Measurements from ENCODE around the gene ERC2. TPM values are rescaled to one million over a fixed set of nuclear protein-coding genes. Genes with fewer than 3 reads are reported as not detected.

ERC2 gene
- total RNA-seq, 2 donors from 2014 or later, result 0.21 to 0.30 TPM

DNA sequence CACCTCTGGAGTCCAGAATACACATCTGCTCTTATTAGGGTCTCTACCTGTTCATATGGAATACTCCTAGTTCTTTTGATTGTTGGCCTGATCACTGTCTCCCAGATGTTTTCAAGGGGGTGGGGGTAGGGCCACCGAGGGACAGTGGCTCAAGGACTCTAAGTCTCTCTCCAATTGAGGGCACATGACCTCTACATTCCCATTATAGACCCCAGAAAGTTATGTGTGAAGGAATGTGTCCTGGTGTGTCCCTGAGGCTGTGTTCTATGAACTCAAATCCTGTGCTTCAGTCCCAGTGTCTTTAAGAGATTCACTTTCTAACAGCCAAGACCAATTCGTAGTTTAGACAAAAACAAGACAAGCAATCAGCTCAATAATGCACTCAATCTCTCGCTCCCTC lies 357.4 kb downstream of the ERC2 start:
- TF ChIP-seq, protein P1, sequence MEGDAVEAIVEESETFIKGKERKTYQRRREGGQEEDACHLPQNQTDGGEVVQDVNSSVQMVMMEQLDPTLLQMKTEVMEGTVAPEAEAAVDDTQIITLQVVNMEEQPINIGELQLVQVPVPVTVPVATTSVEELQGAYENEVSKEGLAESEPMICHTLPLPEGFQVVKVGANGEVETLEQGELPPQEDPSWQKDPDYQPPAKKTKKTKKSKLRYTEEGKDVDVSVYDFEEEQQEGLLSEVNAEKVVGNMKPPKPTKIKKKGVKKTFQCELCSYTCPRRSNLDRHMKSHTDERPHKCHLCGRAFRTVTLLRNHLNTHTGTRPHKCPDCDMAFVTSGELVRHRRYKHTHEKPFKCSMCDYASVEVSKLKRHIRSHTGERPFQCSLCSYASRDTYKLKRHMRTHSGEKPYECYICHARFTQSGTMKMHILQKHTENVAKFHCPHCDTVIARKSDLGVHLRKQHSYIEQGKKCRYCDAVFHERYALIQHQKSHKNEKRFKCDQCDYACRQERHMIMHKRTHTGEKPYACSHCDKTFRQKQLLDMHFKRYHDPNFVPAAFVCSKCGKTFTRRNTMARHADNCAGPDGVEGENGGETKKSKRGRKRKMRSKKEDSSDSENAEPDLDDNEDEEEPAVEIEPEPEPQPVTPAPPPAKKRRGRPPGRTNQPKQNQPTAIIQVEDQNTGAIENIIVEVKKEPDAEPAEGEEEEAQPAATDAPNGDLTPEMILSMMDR (IDR thresholded peaks at IDR 0.05), result no peak
- no peaks in the 10 kb centered on the region for H3K9me3 ChIP-seq
- no peak overlapping the region for H3K27ac ChIP-seq

DNA sequence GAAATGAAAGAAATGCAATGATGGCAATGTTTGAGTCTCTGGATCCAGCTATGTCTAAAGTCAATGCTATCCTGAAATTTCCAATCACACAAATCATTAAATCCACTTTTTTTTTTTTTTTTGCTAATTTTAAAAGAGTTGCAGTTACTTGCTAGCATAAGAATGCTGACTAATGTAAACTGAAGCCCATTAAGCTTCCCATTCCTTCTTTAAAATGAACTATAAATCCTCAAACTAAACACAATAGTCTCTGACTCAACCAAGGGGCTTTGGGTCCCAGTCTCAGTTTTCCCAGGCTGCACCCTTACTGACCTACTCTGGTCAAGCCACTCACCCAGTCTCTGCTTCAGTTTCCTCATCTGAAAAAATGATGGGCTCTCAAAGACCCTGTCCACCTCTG lies 361.1 kb downstream of the ERC2 start:
- Histone ChIP-seq H3K4me3 (no peak overlapping the region), H3K36me3 (no peaks in the 10 kb centered on the region), H3K9me3 (no peaks in the 10 kb centered on the region), H3K4me1 (no peaks in the 10 kb centered on the region), H3K27ac (no peak overlapping the region), H3K27me3 (no peaks in the 10 kb centered on the region), H3K9ac (ENCODE audit: low read depth in 2 of 2, low read length in 2 of 2) (no peak overlapping the region)
- TF ChIP-seq, protein P1 (IDR thresholded peaks at IDR 0.05), result no peak
- DNase-seq, result no peak
- intact Hi-C loops (cut with DNase I), result no loop called here

More for the DNA sequence above, 357.4 kb downstream of the ERC2 start:
- intact Hi-C loops (cut with DNase I), result no loop called here
- no peaks in the 10 kb centered on the region for H3K4me1 ChIP-seq
- no peak overlapping the region for H3K9ac ChIP-seq (ENCODE audit: low read depth in 2 of 2, low read length in 2 of 2)
- H3K4me3 ChIP-seq, result no peak overlapping the region
- no peak for DNase-seq
- H3K27me3 ChIP-seq, result no peaks in the 10 kb centered on the region
- no peaks in the 10 kb centered on the region for H3K36me3 ChIP-seq

- Histone ChIP-seq H3K9ac (ENCODE audit: low read depth in 2 of 2, low read length in 2 of 2) (no peak overlapping the region), H3K27ac (no peak overlapping the region), H3K9me3 (no peaks in the 10 kb centered on the region), H3K36me3 (no peaks in the 10 kb centered on the region), H3K4me1 (no peaks in the 10 kb centered on the region), H3K27me3 (no peaks in the 10 kb centered on the region), H3K4me3 (no peak overlapping the region)
- TF ChIP-seq, protein P1 (IDR thresholded peaks at IDR 0.05), result no peak
- no peak for DNase-seq
- intact Hi-C loops (cut with DNase I), result no loop called here
These were observed 366.2 kb downstream of the ERC2 start for GRCh38 chr3:56102032-56102431.

- intact Hi-C loops (cut with DNase I), result no loop called here
- no peaks in the 10 kb centered on the region for H3K9me3 ChIP-seq
These were observed 366.7 kb downstream of the ERC2 start for GRCh38 chr3:56101576-56101975.

GRCh38 chr3:56096999-56097398 lies 371.3 kb downstream of the ERC2 start:
- Histone ChIP-seq H3K9me3 (no peaks in the 10 kb centered on the region), H3K36me3 (no peaks in the 10 kb centered on the region), H3K9ac (ENCODE audit: low read depth in 2 of 2, low read length in 2 of 2) (no peak overlapping the region), H3K4me1 (no peaks in the 10 kb centered on the region), H3K27me3 (no peaks in the 10 kb centered on the region), H3K4me3 (no peak overlapping the region), H3K27ac (no peak overlapping the region)
- DNase-seq, result no peak
- intact Hi-C loops (cut with DNase I), result no loop called here
- TF ChIP-seq, protein P1 (IDR thresholded peaks at IDR 0.05), result no peak

More at GRCh38 chr3:56101576-56101975, 366.7 kb downstream of the ERC2 start:
- no peaks in the 10 kb centered on the region for H3K4me1 ChIP-seq
- H3K36me3 ChIP-seq, result no peaks in the 10 kb centered on the region
- no peak overlapping the region for H3K27ac ChIP-seq
- TF ChIP-seq, protein P1 (IDR thresholded peaks at IDR 0.05), result no peak
- no peaks in the 10 kb centered on the region for H3K27me3 ChIP-seq
- no peak overlapping the region for H3K9ac ChIP-seq (ENCODE audit: low read depth in 2 of 2, low read length in 2 of 2)
- no peak for DNase-seq
- H3K4me3 ChIP-seq, result no peak overlapping the region

- Histone ChIP-seq H3K9me3 (no peaks in the 10 kb centered on the region), H3K4me3 (no peak overlapping the region), H3K9ac (ENCODE audit: low read depth in 2 of 2, low read length in 2 of 2) (no peak overlapping the region), H3K36me3 (no peaks in the 10 kb centered on the region), H3K4me1 (no peaks in the 10 kb centered on the region), H3K27me3 (no peaks in the 10 kb centered on the region), H3K27ac (no peak overlapping the region)
- intact Hi-C loops (cut with DNase I), result no loop called here
- TF ChIP-seq, protein P1 (IDR thresholded peaks at IDR 0.05), result no peak
- no peak for DNase-seq
These were observed 374.1 kb downstream of the ERC2 start for GRCh38 chr3:56094170-56094569.
